ENCODE measurements around the gene KNG1.
"Not testable (repeated sequence)": the region's sequence is repeated elsewhere in the genome, so short reads cannot be mapped to it uniquely, and the experiment has no call there.

The KNG1 gene

DNA sequence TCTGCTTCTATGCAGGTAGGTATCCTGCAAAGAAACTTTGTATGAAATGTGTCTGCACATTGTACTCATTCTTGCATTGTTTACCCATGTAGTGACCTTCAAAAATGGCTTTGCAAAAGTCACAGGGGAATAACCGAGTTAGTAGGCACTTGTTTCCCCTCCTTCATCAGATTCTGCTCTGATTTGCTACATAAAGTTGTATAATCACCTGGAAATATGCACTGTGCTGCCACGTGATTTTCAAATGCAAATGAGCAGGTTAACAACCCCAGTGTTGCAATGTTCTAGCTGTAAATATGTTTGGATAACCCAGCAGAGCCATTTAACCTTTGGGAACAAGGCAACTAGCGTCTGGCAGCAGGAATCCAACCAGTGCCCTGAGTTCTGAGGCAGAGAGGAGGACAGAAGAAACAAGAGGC is at the start of gene KNG1:
Gene KNG1, plus strand, starts transcription at position 321 of the 419 bp plus-strand sequence. CDS start 184 bp downstream, outside the sequence.
- no peaks in the 10 kb centered on the region for H3K27me3 ChIP-seq (ENCODE audit: control insufficient read depth, insufficient read depth, low read length)
- no peaks in the 10 kb centered on the region for H3K4me1 ChIP-seq (ENCODE audit: control insufficient read depth, insufficient read depth, low read length)
- no peak within 1 kb of the TSS for H3K4me3 ChIP-seq (ENCODE audit: low read length)
- H3K36me3 ChIP-seq (ENCODE audit: control insufficient read depth, insufficient read depth, low read length): no peaks in the 10 kb centered on the region
- no peaks in the 10 kb centered on the region for H3K9me3 ChIP-seq (ENCODE audit: control insufficient read depth, low read length)
- H3K9ac ChIP-seq (ENCODE audit: low read length): no peak within 1 kb of the TSS

DNA sequence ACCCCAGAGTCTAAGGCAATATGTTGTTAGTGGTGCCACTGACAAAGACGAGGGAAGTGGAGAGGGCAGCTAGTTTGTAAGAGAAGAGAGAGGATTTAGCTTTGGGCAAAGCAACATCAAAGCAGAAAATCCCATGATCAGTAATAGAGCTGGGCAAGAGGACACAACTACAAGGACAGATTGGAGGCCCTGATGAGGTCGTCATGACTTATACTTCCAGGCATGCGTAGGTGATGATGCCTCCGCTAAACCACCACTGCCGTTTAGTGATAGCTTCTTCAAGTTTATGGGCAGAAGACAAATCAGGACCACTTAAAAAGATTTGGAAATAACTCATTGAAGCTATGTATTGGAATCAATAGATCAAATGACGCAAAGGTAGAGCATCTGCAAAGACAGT is 48.7 kb upstream of the KNG1 start:
- Histone ChIP-seq H3K9ac (ENCODE audit: low read length) (no peak overlapping the region), H3K4me1 (ENCODE audit: control insufficient read depth, insufficient read depth, low read length) (no peaks in the 10 kb centered on the region), H3K9me3 (ENCODE audit: control insufficient read depth, low read length) (no peaks in the 10 kb centered on the region), H3K27me3 (ENCODE audit: control insufficient read depth, insufficient read depth, low read length) (no peaks in the 10 kb centered on the region), H3K4me3 (ENCODE audit: low read length) (no peak overlapping the region), H3K36me3 (ENCODE audit: control insufficient read depth, insufficient read depth, low read length) (no peaks in the 10 kb centered on the region)

DNA sequence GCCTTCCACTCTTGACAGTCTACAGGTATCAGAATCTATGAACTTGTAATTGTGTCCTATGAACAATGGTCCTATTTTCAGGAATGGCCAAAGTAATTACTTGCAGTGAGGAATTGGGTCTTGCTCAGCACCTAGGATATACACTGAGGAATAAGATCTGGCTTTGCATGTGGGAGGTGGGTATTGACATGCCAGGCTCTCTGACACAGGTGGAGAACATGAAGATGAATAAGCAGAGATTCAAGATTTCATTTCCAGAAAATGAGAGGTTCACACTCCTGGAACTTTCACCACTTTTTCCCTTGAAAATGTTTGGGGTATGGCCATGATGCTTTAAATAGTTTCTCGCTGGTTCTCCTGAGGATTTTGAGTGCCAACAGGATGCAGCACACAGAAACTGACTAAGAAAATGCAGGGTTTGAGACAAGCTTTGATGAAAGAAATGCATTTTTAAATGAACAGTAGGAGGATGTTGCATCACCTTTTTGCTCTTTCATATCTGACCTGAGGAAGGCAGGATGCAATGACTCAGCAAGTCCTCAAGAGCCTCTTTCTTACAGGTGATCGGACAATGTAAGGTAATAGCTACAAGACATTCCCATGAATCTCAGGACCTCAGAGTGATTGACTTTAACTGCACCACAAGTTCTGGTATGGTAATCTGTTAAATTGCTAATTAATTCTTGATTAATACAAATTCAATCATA is 47.6 kb upstream of the KNG1 start:
- Histone ChIP-seq H3K9me3 (ENCODE audit: control insufficient read depth, low read length) (no peaks in the 10 kb centered on the region), H3K27me3 (ENCODE audit: control insufficient read depth, insufficient read depth, low read length) (no peaks in the 10 kb centered on the region), H3K4me3 (ENCODE audit: low read length) (no peak overlapping the region), H3K9ac (ENCODE audit: low read length) (no peak overlapping the region), H3K36me3 (ENCODE audit: control insufficient read depth, insufficient read depth, low read length) (no peaks in the 10 kb centered on the region), H3K4me1 (ENCODE audit: control insufficient read depth, insufficient read depth, low read length) (no peaks in the 10 kb centered on the region)

DNA sequence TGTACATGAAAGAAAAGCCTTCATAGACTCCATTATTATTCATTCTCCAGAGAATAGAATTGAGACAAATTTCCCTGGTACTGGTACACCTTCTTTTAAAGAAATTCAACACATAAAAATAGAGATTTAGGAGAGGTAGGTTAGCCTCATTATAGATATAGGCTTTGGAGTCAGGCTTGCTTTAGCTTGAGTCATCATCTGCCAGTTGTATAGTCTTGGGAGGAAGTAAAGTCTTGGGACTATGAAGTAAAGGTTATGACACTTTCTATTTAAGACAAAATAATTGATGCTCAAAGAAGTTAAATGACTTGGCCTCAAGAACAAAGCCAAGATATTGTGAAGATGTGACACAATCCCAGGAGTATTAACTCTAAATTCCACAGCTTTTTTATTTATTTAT is 47.0 kb upstream of the KNG1 start:
- H3K27me3 ChIP-seq (ENCODE audit: control insufficient read depth, insufficient read depth, low read length): no peaks in the 10 kb centered on the region
- H3K4me3 ChIP-seq (ENCODE audit: low read length): no peak overlapping the region
- H3K9ac ChIP-seq (ENCODE audit: low read length): no peak overlapping the region
- no peaks in the 10 kb centered on the region for H3K36me3 ChIP-seq (ENCODE audit: control insufficient read depth, insufficient read depth, low read length)
- no peaks in the 10 kb centered on the region for H3K9me3 ChIP-seq (ENCODE audit: control insufficient read depth, low read length)
- H3K4me1 ChIP-seq (ENCODE audit: control insufficient read depth, insufficient read depth, low read length): no peaks in the 10 kb centered on the region

DNA sequence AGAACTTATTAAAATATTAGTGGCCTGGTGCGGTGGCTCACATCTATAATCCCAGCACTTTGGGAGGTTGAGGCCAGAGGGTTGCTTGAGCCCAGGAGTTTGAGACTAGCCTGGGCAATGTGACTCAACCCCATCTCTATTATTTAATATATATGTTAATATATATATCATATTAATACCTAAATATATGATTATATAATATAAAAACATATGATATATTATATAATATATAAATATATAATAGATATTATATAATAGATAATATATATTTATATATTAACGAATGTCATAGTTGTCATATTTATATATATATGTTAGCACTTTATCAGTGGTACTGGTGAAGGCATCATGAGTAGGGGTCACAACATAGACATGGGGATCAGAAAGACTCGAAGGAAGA is 46.1 kb upstream of the KNG1 start:
- H3K4me1 ChIP-seq (ENCODE audit: control insufficient read depth, insufficient read depth, low read length): no peaks in the 10 kb centered on the region
- H3K9me3 ChIP-seq (ENCODE audit: control insufficient read depth, low read length): no peaks in the 10 kb centered on the region
- no peaks in the 10 kb centered on the region for H3K36me3 ChIP-seq (ENCODE audit: control insufficient read depth, insufficient read depth, low read length)
- H3K27me3 ChIP-seq (ENCODE audit: control insufficient read depth, insufficient read depth, low read length): no peaks in the 10 kb centered on the region
- no peak overlapping the region for H3K4me3 ChIP-seq (ENCODE audit: low read length)
- H3K9ac ChIP-seq (ENCODE audit: low read length): no peak overlapping the region

DNA sequence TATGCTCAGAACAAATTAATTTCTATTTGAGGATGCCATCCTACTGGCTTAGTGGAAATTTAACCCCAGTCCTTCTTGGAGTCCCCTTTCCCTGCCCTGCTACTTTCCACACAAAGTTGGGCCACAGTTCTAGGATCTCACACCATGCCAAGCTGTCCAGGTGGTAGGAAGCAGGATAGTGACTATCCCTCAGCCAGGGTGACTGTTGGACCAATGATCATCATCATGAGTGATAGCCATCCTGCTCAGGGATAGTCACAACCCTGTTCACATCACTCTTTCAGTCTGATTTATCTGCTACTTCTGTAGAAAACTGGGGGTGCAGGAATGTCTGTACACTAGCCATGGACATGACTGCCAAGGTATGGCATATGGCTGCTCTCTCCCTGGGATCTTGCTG is 38.6 kb upstream of the KNG1 start:
- Histone ChIP-seq H3K9ac (ENCODE audit: low read length) (no peak overlapping the region), H3K27me3 (ENCODE audit: control insufficient read depth, insufficient read depth, low read length) (peaks cover 4% of the 10 kb centered on the region)

DNA sequence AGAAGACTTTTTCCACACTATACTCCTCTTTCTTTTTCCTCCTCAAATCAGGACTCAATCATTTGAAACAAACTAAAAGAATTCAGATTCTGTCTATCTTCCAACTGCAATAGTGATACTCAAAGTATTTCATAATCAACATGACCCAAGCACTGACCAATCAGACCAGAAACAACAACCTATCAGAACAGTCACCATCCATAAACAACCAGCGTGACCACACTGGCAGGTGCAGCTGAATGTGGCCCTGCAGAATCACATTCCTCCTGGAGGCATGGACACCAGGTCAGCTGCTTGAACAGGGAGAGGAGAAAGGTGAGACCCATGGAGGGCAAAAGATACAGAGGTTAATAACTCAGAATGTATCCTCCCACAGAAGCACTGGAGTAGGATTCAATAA is 38.0 kb upstream of the KNG1 start:
- H3K4me1 ChIP-seq (ENCODE audit: control insufficient read depth, insufficient read depth, low read length): no peaks in the 10 kb centered on the region
- peaks cover 4% of the 10 kb centered on the region for H3K27me3 ChIP-seq (ENCODE audit: control insufficient read depth, insufficient read depth, low read length)
- H3K36me3 ChIP-seq (ENCODE audit: control insufficient read depth, insufficient read depth, low read length): no peaks in the 10 kb centered on the region
- H3K4me3 ChIP-seq (ENCODE audit: low read length): no peak overlapping the region
- no peak overlapping the region for H3K9ac ChIP-seq (ENCODE audit: low read length)
- H3K9me3 ChIP-seq (ENCODE audit: control insufficient read depth, low read length): no peaks in the 10 kb centered on the region

More for the DNA sequence above, 38.6 kb upstream of the KNG1 start:
- no peak overlapping the region for H3K4me3 ChIP-seq (ENCODE audit: low read length)
- H3K9me3 ChIP-seq (ENCODE audit: control insufficient read depth, low read length): no peaks in the 10 kb centered on the region
- H3K4me1 ChIP-seq (ENCODE audit: control insufficient read depth, insufficient read depth, low read length): no peaks in the 10 kb centered on the region
- H3K36me3 ChIP-seq (ENCODE audit: control insufficient read depth, insufficient read depth, low read length): no peaks in the 10 kb centered on the region

DNA sequence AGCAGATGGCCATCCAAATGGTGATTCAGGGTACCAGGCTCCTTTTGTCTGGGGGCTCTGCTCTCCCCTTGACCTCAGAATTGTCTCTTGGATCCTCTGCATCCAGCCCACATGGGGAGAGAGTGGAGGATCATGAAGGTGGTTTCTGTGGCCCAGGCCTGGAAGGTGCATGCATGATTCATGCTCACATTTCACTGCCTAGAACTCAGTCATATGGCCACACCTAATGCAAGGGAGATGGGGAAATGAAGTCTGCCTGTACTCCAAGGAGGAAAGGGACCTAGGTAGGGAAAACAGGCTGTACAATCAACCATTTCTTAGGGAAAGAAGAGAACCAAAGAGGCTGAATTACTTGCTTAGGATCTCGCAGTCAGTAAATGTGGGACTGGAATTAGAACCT is 36.3 kb upstream of the KNG1 start:
- no peaks in the 10 kb centered on the region for H3K9me3 ChIP-seq (ENCODE audit: control insufficient read depth, low read length)
- no peak overlapping the region for H3K4me3 ChIP-seq (ENCODE audit: low read length)

DNA sequence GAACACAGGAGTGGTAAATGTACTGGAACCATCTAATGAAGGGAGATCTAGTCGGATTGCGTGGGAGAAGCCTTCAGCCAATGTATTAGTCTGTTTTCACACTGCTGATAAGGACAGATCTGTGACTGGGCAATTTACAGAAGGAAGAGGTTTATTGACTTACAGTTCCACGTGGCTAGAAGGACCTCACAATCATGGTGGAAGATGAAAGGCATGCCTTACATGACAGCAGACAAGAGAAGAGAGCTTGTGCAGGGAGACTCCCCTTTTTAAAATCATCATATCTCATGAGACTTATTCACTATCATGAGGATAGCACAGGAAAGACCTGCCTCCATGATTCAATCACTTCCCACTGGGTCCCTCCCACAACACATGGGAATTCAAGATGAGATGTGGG is 34.3 kb upstream of the KNG1 start:
- Histone ChIP-seq H3K9me3 (ENCODE audit: control insufficient read depth, low read length) (no peaks in the 10 kb centered on the region), H3K4me3 (ENCODE audit: low read length) (no peak overlapping the region), H3K4me1 (ENCODE audit: control insufficient read depth, insufficient read depth, low read length) (no peaks in the 10 kb centered on the region), H3K36me3 (ENCODE audit: control insufficient read depth, insufficient read depth, low read length) (no peaks in the 10 kb centered on the region), H3K27me3 (ENCODE audit: control insufficient read depth, insufficient read depth, low read length) (peaks cover 7% of the 10 kb centered on the region), H3K9ac (ENCODE audit: low read length) (no peak overlapping the region)

More for the DNA sequence above, 36.3 kb upstream of the KNG1 start:
- no peaks in the 10 kb centered on the region for H3K4me1 ChIP-seq (ENCODE audit: control insufficient read depth, insufficient read depth, low read length)
- no peak overlapping the region for H3K9ac ChIP-seq (ENCODE audit: low read length)
- H3K36me3 ChIP-seq (ENCODE audit: control insufficient read depth, insufficient read depth, low read length): no peaks in the 10 kb centered on the region
- peaks cover 4% of the 10 kb centered on the region for H3K27me3 ChIP-seq (ENCODE audit: control insufficient read depth, insufficient read depth, low read length)

DNA sequence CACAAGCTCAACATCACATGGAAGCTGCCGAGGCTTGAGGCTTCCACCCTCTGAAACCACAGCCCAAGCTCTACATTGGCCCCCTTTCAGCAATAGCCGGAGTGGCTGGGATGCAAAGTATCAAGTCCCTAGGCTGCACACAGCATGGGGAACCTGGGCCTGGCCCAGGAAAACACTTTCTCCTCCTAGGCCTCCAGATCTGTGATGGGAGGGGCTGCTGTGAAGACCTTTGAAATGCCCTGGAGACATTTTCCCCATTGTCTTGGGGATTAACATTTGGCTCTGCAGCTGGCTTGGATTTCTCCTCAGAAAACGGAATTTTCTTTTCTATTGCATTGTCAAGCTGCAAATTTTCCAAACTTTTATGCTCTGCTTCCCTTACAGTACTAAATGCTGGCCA is 33.2 kb upstream of the KNG1 start:
- Histone ChIP-seq H3K36me3 (ENCODE audit: control insufficient read depth, insufficient read depth, low read length) (no peaks in the 10 kb centered on the region), H3K27me3 (ENCODE audit: control insufficient read depth, insufficient read depth, low read length) (peaks cover 7% of the 10 kb centered on the region), H3K9ac (ENCODE audit: low read length) (no peak overlapping the region), H3K9me3 (ENCODE audit: control insufficient read depth, low read length) (no peaks in the 10 kb centered on the region), H3K4me1 (ENCODE audit: control insufficient read depth, insufficient read depth, low read length) (no peaks in the 10 kb centered on the region), H3K4me3 (ENCODE audit: low read length) (no peak overlapping the region)

DNA sequence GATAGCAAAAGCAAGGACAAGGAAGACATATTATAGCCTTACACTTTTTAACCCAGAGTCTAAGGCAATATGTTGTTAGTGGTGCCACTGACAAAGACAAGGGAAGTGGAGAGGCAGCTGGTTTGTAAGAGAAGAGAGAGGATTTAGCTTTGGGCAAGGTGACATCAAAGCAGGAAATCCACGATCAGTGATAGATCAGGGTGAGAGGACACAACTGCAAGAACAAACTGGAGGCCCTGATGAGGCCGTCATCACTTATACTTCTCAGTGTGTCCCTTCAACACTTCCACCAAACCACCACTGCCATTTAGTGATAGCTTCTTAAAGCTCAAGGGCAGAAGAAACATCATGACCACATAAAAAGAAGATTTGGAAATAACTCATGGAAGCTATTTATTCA is 30.7 kb upstream of the KNG1 start:
- H3K9me3 ChIP-seq (ENCODE audit: control insufficient read depth, low read length); H3K27me3 ChIP-seq (ENCODE audit: control insufficient read depth, insufficient read depth, low read length); H3K4me1 ChIP-seq (ENCODE audit: control insufficient read depth, insufficient read depth, low read length); H3K4me3 ChIP-seq (ENCODE audit: low read length); H3K9ac ChIP-seq (ENCODE audit: low read length); H3K36me3 ChIP-seq (ENCODE audit: control insufficient read depth, insufficient read depth, low read length): not testable (repeated sequence)

DNA sequence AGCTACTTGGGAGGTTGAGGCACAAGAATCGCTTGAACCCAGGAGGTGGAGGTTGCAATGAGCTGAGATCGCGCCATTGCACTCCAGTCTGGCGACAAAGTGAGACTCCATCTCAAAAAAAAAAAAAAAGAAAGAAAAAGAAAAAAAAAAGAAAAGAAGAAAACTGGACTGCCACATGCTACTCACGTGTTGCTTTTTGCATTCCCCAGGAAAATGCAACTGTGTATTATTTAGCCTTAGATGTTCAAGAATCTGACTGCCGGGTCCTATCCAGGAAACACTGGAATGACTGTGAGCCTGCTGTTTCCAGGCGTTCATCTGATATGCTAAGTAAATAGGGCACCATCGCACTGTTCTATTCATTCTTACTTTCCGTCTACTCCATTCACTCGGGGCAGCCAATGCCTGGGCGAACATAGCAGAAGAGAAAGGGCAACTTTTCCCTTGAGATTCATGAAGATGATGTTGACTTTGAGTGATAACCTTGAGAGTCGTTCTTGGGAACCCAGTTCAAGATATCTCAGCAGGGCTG is 30.0 kb upstream of the KNG1 start:
- no peaks in the 10 kb centered on the region for H3K4me1 ChIP-seq (ENCODE audit: control insufficient read depth, insufficient read depth, low read length)
- no peak overlapping the region for H3K9ac ChIP-seq (ENCODE audit: low read length)
- H3K9me3 ChIP-seq (ENCODE audit: control insufficient read depth, low read length): no peaks in the 10 kb centered on the region
- H3K4me3 ChIP-seq (ENCODE audit: low read length): no peak overlapping the region
- no peaks in the 10 kb centered on the region for H3K36me3 ChIP-seq (ENCODE audit: control insufficient read depth, insufficient read depth, low read length)
- peaks cover 12% of the 10 kb centered on the region for H3K27me3 ChIP-seq (ENCODE audit: control insufficient read depth, insufficient read depth, low read length)

DNA sequence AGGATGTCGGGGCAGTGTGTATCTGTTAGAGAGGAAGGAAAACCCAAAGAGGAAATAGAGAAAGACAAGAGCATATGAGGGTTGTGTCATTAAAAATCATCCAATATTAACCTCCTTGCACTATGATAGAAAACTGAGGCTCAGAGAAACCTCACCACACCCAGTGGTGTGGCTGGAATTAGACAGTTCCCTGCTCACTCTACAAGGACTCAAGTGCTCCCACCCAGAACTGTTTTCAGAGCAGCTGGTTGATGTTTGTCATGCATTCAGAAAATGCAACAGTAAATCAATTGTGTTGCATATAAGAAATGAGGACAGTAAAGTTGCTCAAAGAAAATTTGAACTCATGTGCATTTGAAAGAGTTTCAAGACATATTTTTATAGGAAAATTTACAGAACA is 26.9 kb upstream of the KNG1 start:
- H3K9ac ChIP-seq (ENCODE audit: low read length); H3K9me3 ChIP-seq (ENCODE audit: control insufficient read depth, low read length); H3K4me1 ChIP-seq (ENCODE audit: control insufficient read depth, insufficient read depth, low read length); H3K36me3 ChIP-seq (ENCODE audit: control insufficient read depth, insufficient read depth, low read length); H3K4me3 ChIP-seq (ENCODE audit: low read length): not testable (repeated sequence)
- peaks cover 14% of the 10 kb centered on the region for H3K27me3 ChIP-seq (ENCODE audit: control insufficient read depth, insufficient read depth, low read length)

All from mucosa of stomach (tissue), 1 donor.